ENCODE data around the gene TMCO2. TPM values are rescaled to one million over a fixed set of nuclear protein-coding genes. Genes with fewer than 3 reads are reported as not detected.

The TMCO2 gene
- total RNA-seq, 1 experiment from 2014 or later = not detected

DNA sequence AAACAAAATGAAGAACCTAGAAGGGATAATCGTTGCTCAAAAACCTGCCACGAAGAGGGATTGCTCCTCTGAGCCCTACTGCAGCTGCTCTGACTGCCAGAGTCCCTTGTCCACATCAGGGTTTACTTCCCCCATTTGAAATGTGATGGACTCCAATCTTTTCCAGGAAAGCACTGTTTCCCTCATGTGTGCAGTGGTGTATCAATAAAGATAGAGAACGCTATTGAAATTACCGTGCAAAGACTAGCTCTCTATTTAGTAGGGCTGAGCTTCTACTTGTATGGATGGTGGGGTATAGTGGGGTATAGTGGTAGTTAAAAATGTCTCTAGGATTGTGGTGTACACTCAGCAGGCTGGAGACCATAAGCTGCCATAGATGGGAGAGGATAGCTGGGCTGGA lies 3.7 kb downstream of the TMCO2 start:
- no peak for ATAC-seq
- RAD21 ChIA-PET (ENCODE audit: low non-redundant PET in 1 of 2, low total read pairs in 2 of 2, uncharacterized antibody in 2 of 2, unreplicated experiment in 2 of 2) = no interaction called here
- TF ChIP-seq FOSL1 (IDR thresholded peaks at IDR 0.05; ENCODE audit: low read depth) = no peak
- TF ChIP-seq EGR1 (IDR thresholded peaks at IDR 0.05; ENCODE audit: low read depth) = no peak
- TF ChIP-seq EZH2phosphoT487 (IDR thresholded peaks at IDR 0.05; ENCODE audit: borderline replicate concordance) = no peak
- TF ChIP-seq ZFX (IDR thresholded peaks at IDR 0.05) = no peak
- no peak for TF ChIP-seq ELF1 (IDR thresholded peaks at IDR 0.05; ENCODE audit: borderline replicate concordance, low read depth)
- TF ChIP-seq, protein P1, sequence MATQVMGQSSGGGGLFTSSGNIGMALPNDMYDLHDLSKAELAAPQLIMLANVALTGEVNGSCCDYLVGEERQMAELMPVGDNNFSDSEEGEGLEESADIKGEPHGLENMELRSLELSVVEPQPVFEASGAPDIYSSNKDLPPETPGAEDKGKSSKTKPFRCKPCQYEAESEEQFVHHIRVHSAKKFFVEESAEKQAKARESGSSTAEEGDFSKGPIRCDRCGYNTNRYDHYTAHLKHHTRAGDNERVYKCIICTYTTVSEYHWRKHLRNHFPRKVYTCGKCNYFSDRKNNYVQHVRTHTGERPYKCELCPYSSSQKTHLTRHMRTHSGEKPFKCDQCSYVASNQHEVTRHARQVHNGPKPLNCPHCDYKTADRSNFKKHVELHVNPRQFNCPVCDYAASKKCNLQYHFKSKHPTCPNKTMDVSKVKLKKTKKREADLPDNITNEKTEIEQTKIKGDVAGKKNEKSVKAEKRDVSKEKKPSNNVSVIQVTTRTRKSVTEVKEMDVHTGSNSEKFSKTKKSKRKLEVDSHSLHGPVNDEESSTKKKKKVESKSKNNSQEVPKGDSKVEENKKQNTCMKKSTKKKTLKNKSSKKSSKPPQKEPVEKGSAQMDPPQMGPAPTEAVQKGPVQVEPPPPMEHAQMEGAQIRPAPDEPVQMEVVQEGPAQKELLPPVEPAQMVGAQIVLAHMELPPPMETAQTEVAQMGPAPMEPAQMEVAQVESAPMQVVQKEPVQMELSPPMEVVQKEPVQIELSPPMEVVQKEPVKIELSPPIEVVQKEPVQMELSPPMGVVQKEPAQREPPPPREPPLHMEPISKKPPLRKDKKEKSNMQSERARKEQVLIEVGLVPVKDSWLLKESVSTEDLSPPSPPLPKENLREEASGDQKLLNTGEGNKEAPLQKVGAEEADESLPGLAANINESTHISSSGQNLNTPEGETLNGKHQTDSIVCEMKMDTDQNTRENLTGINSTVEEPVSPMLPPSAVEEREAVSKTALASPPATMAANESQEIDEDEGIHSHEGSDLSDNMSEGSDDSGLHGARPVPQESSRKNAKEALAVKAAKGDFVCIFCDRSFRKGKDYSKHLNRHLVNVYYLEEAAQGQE (IDR thresholded peaks at IDR 0.05; ENCODE audit: low read depth) = no peak
- no peak for TF ChIP-seq TCF7L2 (IDR thresholded peaks at IDR 0.05; ENCODE audit: borderline replicate concordance, extremely low read depth, insufficient read depth, insufficient read length)
- TF ChIP-seq SIN3A (IDR thresholded peaks at IDR 0.05; ENCODE audit: low read depth) = no peak
- TF ChIP-seq RAD21 (IDR thresholded peaks at IDR 0.05; ENCODE audit: low read depth) = no peak
- no peak for TF ChIP-seq CEBPB (IDR thresholded peaks at IDR 0.05; ENCODE audit: low read depth)
- TF ChIP-seq YY1 (IDR thresholded peaks at IDR 0.05; ENCODE audit: extremely low read depth, insufficient replicate concordance, low read depth, low read length) = no peak
- TF ChIP-seq, protein P2, sequence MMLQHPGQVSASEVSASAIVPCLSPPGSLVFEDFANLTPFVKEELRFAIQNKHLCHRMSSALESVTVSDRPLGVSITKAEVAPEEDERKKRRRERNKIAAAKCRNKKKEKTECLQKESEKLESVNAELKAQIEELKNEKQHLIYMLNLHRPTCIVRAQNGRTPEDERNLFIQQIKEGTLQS (IDR thresholded peaks at IDR 0.05) = no peak
- TF ChIP-seq, protein P3, sequence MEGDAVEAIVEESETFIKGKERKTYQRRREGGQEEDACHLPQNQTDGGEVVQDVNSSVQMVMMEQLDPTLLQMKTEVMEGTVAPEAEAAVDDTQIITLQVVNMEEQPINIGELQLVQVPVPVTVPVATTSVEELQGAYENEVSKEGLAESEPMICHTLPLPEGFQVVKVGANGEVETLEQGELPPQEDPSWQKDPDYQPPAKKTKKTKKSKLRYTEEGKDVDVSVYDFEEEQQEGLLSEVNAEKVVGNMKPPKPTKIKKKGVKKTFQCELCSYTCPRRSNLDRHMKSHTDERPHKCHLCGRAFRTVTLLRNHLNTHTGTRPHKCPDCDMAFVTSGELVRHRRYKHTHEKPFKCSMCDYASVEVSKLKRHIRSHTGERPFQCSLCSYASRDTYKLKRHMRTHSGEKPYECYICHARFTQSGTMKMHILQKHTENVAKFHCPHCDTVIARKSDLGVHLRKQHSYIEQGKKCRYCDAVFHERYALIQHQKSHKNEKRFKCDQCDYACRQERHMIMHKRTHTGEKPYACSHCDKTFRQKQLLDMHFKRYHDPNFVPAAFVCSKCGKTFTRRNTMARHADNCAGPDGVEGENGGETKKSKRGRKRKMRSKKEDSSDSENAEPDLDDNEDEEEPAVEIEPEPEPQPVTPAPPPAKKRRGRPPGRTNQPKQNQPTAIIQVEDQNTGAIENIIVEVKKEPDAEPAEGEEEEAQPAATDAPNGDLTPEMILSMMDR (IDR thresholded peaks at IDR 0.05 in 2 of 3, conservative IDR thresholded peaks at IDR 0.05 in 1 of 3; ENCODE audit: borderline replicate concordance in 1 of 3, insufficient read depth in 1 of 3, low read depth in 2 of 3, low read length in 2 of 3) = no peak
- TF ChIP-seq, protein P4, sequence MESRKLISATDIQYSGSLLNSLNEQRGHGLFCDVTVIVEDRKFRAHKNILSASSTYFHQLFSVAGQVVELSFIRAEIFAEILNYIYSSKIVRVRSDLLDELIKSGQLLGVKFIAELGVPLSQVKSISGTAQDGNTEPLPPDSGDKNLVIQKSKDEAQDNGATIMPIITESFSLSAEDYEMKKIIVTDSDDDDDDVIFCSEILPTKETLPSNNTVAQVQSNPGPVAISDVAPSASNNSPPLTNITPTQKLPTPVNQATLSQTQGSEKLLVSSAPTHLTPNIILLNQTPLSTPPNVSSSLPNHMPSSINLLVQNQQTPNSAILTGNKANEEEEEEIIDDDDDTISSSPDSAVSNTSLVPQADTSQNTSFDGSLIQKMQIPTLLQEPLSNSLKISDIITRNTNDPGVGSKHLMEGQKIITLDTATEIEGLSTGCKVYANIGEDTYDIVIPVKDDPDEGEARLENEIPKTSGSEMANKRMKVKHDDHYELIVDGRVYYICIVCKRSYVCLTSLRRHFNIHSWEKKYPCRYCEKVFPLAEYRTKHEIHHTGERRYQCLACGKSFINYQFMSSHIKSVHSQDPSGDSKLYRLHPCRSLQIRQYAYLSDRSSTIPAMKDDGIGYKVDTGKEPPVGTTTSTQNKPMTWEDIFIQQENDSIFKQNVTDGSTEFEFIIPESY (IDR thresholded peaks at IDR 0.05; ENCODE audit: extremely low read depth, insufficient replicate concordance, low read length) = no peak
- no peak for TF ChIP-seq POLR2AphosphoS5 (IDR thresholded peaks at IDR 0.05; ENCODE audit: low read depth, low read length)

More for the DNA sequence above, 3.7 kb downstream of the TMCO2 start:
- H3K4me1 ChIP-seq (ENCODE audit: control insufficient read depth in 1 of 2, insufficient read depth in 2 of 2, low read length in 2 of 2) = peaks cover 1 to 6% of the 10 kb centered on the region in 2 experiments
- H3K9me2 ChIP-seq (ENCODE audit: insufficient read depth) = no peaks in the 10 kb centered on the region
- peaks cover 6% of the 10 kb centered on the region for H3K79me2 ChIP-seq (ENCODE audit: insufficient read depth, low read length)
- no peaks in the 10 kb centered on the region for H3K9me3 ChIP-seq (ENCODE audit: control insufficient read depth in 1 of 2, insufficient read depth in 1 of 2, low read depth in 1 of 2, low read length in 2 of 2)
- H3K4me3 ChIP-seq (replicated peaks in 1 of 2; ENCODE audit: low read depth in 1 of 2, low read length in 2 of 2) = no peak overlapping the region
- no peak overlapping the region for H3K4me2 ChIP-seq (ENCODE audit: low read length)
- H3K9ac ChIP-seq (ENCODE audit: low read length) = no peak overlapping the region
- ChIA-PET CTCF (no interaction called here), POLR2A (no interaction called here)
- no peak overlapping the region for H3K27ac ChIP-seq (ENCODE audit: low read depth, low read length)
- H3K27me3 ChIP-seq (ENCODE audit: insufficient read depth, low read length) = no peaks in the 10 kb centered on the region
- no peaks in the 10 kb centered on the region for H3K36me3 ChIP-seq (ENCODE audit: control insufficient read depth in 1 of 2, insufficient read depth in 2 of 2, low read length in 2 of 2)
- intact Hi-C loops (cut with micrococcal nuclease) = no loop called here
- no peaks in the 10 kb centered on the region for H4K20me1 ChIP-seq (ENCODE audit: insufficient read depth)
- no TSS peak for BruUV-seq (replicated peaks)
- no peak for DNase-seq (ENCODE audit: low read depth, low spot score)
- no peak overlapping the region for H2AFZ ChIP-seq (ENCODE audit: low read depth, low read length, poor library complexity, severe bottlenecking)
